Activated gamma-delta T cell (primary cell): ENCODE data around the gene CACNA2D1.

ENCODE experiments used
- DNase-seq: peaks from one replicate; lab custom pipeline; 2025; lab: John Stamatoyannopoulos, UW

Gene CACNA2D1

DNA sequence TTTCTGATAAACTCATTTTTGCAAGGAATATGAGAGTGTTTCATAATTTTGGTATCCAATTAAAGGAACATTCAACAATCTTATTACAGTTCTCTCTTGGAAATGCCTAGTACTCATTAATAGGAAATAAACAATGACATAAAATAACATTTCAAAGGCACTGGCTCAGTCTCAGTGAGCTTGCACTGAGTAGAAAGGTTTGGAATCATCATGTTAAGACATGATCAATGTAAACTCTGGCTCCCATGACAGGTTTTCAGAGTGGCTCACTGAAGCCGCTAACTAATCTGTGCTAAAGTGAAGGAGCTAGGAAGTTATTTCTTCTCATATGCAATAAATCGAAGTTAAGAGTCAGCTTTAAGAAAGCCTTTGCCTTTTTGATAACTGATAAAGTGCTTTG is 470.5 kb downstream of the CACNA2D1 start:
- DNase-seq, result no peak

GRCh38 chr7:81960026-81960425 is 483.6 kb downstream of the CACNA2D1 start:
- DNase-seq, result no peak

DNA sequence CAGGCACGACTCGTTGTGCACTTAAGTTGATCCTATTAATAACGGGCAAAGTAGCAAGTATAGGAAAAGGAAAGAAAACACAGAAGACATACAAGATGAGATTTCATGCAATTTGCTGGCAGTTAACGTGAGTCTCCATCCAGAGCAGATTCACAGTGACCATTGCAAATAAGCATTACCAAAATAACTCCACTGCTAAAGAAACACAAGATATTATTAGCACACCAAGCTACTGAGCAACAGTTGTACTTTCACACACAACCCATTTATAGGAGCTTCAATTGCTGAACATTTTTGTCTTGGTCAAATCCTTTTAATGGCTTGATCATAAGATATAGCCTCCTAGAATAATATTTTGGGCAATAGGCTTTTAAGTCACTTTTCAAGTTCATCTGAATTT is 486.1 kb downstream of the CACNA2D1 start:
- no peak for DNase-seq

- DNase-seq, result no peak
Observed at GRCh38 chr7:81956520-81956919, 487.1 kb downstream of the CACNA2D1 start.

DNA sequence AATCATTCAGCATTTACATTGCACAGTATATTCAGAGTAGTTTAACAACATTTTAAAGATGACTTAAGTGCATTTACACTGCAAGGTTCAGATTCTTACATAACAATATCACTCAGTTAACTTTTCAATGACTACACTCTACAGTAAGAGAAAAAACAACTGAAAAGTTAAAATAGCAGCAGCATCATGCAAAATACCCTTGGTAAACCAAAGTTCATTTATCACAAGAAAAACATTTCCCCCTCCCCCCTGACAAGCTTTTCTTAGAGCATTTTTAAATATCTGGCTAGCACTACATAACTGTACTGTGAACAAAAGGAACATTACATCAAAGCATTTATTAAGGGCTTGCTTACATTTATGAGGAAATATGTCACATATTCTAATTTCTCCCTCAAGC is 494.3 kb downstream of the CACNA2D1 start:
- no peak for DNase-seq

- no peak for DNase-seq
Observed at GRCh38 chr7:81944058-81944457, 499.5 kb downstream of the CACNA2D1 start.

DNA sequence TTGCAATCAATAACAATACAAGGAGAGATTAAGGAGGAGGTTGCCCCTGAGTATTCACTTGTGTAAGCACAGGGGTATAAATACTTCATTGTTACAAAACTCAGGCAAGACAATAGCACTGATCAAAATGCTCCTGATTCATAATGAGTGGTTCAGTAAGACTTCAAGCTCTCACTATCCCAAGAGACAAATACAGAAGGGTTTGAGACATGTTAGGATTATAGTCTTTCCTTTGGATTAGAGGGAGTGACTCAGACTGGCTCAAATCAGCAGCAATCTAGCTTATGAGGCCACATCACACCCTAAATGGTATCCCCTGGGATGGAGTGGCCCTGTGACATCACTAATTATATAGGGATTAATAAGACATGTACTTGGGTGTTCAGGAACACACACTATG is 506.5 kb downstream of the CACNA2D1 start:
- no peak for DNase-seq

DNA sequence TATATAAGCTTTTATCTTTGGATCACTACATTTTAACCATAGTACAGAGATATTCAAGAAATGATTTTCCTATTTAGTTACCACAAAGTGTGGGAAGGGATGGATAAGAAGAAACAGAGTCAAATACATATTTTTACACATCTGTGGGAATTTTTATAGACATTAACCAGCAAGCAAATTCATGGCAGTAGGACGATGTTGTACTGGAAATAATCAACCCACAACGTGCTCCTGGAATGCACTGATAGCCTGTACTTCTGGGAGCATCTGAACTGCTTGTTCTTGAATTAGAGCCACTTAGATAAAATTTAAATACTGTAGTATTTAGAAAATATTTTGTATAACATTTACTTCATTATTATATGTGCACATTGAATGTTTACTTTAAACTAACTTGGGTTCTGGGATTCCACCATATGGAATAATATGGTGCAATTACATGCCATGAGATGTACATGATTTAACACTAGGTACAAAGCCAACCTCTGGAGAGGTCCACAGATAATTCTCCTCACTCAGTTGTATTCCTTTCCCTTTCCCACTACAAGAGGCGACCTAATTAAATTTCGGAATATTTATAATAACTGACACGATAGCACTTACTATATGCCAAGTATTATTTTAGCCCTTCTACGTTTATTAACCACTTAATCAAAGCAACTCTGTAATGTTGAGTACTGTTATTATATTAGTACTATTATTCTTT is 508.8 kb downstream of the CACNA2D1 start:
- DNase-seq, result no peak

- DNase-seq, result no peak
Observed at GRCh38 chr7:81932936-81933335, 510.6 kb downstream of the CACNA2D1 start.

- DNase-seq, result no peak
Observed at GRCh38 chr7:81929386-81929785, 514.2 kb downstream of the CACNA2D1 start.

GRCh38 chr7:81926154-81926553 is 517.4 kb downstream of the CACNA2D1 start:
- DNase-seq, result no peak

- no peak for DNase-seq
Observed at GRCh38 chr7:81925530-81925929, 518.0 kb downstream of the CACNA2D1 start.

- no peak for DNase-seq
Observed at GRCh38 chr7:81924494-81924893, 519.1 kb downstream of the CACNA2D1 start.

DNA sequence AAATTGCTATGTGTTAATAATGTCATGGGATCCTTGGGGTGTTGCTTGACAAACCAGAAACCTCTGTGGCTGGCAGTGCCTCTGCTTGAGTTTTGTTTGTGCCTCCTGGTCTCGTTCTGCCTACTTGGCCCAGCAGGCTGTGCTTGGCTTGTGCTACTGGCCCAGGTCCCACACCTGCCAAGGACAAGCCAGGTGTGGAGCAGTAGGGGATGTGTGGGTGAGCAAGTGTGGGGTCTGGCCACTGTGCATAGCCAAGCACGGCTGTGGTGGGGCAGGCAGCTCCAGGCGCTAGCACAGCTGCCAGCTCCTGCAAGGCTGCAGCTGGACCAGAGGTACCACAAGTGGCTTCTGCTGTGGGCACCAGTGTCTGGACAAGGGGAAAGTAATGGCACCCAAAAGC is 524.1 kb downstream of the CACNA2D1 start:
- DNase-seq, result no peak

DNA sequence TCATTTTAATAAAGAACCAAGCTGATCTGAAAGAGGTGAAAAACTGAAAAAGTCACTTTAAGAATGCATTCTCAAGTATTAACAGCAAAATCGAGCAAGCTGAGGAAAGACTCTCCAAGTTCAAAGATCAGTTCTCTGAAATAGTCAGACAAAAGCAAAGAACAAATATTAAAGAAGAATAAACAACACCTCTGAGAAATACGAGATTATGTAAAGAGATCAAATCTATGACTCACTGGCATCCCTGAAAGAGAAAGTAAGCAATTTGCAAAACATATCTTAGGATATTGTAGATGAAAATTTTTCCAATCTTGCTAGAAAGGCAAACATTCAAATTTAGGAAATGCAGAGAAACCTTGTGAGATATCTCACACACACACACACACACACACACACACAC is 535.4 kb downstream of the CACNA2D1 start:
- DNase-seq, result no peak

DNA sequence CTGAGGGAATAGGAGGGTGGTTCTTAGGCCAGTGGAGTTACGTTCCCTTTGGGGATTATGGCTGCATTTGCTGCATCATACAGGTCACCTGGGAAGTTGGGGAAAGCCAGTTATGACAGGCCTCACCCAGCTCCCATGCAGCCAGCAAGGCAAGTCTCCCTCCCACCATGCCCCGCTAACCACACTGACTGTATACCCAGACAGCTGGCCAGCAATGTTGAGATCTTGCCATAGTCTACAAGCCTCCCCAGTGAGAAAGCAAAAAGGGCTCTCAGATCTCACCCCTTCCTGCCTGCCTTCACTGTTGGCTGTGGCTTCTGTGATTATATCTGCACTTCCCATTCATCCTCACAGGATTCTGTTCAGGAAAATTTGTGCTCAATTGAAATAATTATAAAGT is 540.5 kb downstream of the CACNA2D1 start:
- no peak for DNase-seq

GRCh38 chr7:81902536-81902935 is 541.0 kb downstream of the CACNA2D1 start:
- no peak for DNase-seq
